Adrenal gland (tissue), 5 donors: Measurements from ENCODE around the gene APOBEC3A.

Experiments used
- POLR2A ChIP-seq, 2 donors: fragments of 450-650 bp; IDR thresholded peaks; one replicate each; pipeline ENCODE4 v1.6.1; 2017; ENCODE audit warnings: antibody characterized with exemption in 2 of 2, mild to moderate bottlenecking in 2 of 2, moderate library complexity in 1 of 2
- TF ChIP-seq, protein P1 (sequence below), 6 experiments: fragments of 450-650 bp in 4 of 6; fragments of 200-600 bp in 2 of 6; sonication (generic) in 1 of 6; IDR thresholded peaks; 1 replicate in 5 of 6; 2 replicates in 1 of 6; pipeline versions ENCODE4 v1.5.1 to v1.8.0; 2016 to 2021; ENCODE audit warnings: antibody characterized with exemption in 6 of 6, mild to moderate bottlenecking in 2 of 6, moderate library complexity in 1 of 6
- donor health status: DM: no; HTN: no; CAD: no.

GRCh38 chr22:38989466-38989865 lies 32.1 kb downstream of the APOBEC3A start:
- TF ChIP-seq, protein P1, sequence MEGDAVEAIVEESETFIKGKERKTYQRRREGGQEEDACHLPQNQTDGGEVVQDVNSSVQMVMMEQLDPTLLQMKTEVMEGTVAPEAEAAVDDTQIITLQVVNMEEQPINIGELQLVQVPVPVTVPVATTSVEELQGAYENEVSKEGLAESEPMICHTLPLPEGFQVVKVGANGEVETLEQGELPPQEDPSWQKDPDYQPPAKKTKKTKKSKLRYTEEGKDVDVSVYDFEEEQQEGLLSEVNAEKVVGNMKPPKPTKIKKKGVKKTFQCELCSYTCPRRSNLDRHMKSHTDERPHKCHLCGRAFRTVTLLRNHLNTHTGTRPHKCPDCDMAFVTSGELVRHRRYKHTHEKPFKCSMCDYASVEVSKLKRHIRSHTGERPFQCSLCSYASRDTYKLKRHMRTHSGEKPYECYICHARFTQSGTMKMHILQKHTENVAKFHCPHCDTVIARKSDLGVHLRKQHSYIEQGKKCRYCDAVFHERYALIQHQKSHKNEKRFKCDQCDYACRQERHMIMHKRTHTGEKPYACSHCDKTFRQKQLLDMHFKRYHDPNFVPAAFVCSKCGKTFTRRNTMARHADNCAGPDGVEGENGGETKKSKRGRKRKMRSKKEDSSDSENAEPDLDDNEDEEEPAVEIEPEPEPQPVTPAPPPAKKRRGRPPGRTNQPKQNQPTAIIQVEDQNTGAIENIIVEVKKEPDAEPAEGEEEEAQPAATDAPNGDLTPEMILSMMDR (IDR thresholded peaks at IDR 0.05): no peak
- TF ChIP-seq POLR2A (IDR thresholded peaks at IDR 0.05): no peak
